Effector CD8-positive, alpha-beta T cell (primary cell): ENCODE results near the gene RPL7A.
A peak's percentile ranks its signal among the peaks of the same experiment; 100 is the strongest.
"Not testable (repeated sequence)": the region's sequence is repeated elsewhere in the genome, so short reads cannot be mapped to it uniquely, and the experiment has no call there.

Experiments used
- DNase-seq: peaks from one replicate; lab custom pipeline; 2025; lab: John Stamatoyannopoulos, UW
- total RNA-seq, 4 experiments: gene quantifications; one replicate each; lab custom pipeline; 2026; lab: John Stamatoyannopoulos, UW

The RPL7A gene
- 847 to 1,465 (median 1,186) reads per million in 4 experiments for total RNA-seq

- DNase-seq = peak; percentile 83
Measured at GRCh38 chr9:133347985-133348717, at the start of gene RPL7A, which contains the start of gene MED22. RPL7A (plus strand) TSS chr9:133348218; CDS start chr9:133348244, 26 bp downstream. MED22 (minus strand) TSS chr9:133348131; CDS start chr9:133346662, 1,469 bp downstream.

GRCh38 chr9:133299996-133300395 is 48.0 kb upstream of the RPL7A start:
- DNase-seq = not testable (repeated sequence)

GRCh38 chr9:133301253-133302230 is 46.5 kb upstream of the RPL7A start:
- no peak for DNase-seq

GRCh38 chr9:133303266-133304157 is 44.5 kb upstream of the RPL7A start:
- no peak for DNase-seq

GRCh38 chr9:133304158-133304470 is 43.9 kb upstream of the RPL7A start:
- no peak for DNase-seq

- DNase-seq = no peak
Measured at GRCh38 chr9:133304477-133305377, 43.3 kb upstream of the RPL7A start.

- DNase-seq = no peak
Measured at GRCh38 chr9:133305731-133306130, 42.3 kb upstream of the RPL7A start.

GRCh38 chr9:133306242-133307204 is 41.5 kb upstream of the RPL7A start:
- no peak for DNase-seq

GRCh38 chr9:133307301-133307700 is 40.7 kb upstream of the RPL7A start:
- no peak for DNase-seq

- DNase-seq = no peak
Measured at GRCh38 chr9:133309608-133310007, 38.4 kb upstream of the RPL7A start.

GRCh38 chr9:133315997-133316396 is 32.0 kb upstream of the RPL7A start:
- no peak for DNase-seq

GRCh38 chr9:133317551-133317950 is 30.5 kb upstream of the RPL7A start:
- not testable (repeated sequence) for DNase-seq

GRCh38 chr9:133320421-133320881 is 27.6 kb upstream of the RPL7A start:
- DNase-seq = no peak

GRCh38 chr9:133321411-133321935 is 26.5 kb upstream of the RPL7A start:
- DNase-seq = no peak

- DNase-seq = no peak
Measured at GRCh38 chr9:133322701-133323100, 25.3 kb upstream of the RPL7A start.

- no peak for DNase-seq
Measured at GRCh38 chr9:133323211-133323610, 24.8 kb upstream of the RPL7A start.

- DNase-seq = no peak
Measured at GRCh38 chr9:133323991-133324703, 23.9 kb upstream of the RPL7A start.

- DNase-seq = not testable (repeated sequence)
Measured at GRCh38 chr9:133327021-133327420, 21.0 kb upstream of the RPL7A start.
